MM.1S (cell line): Measurements from ENCODE around the gene CPNE2.

Experiments
- EZH2 ChIP-seq: fragments of 300-600 bp; sonication (generic); optimal IDR thresholded peaks from 2 replicates; pipeline ENCODE3; 2017; ENCODE audit warnings: low read depth, mild to moderate bottlenecking, antibody characterized with exemption, low read length, mixed read lengths
- EZH2phosphoT487 ChIP-seq: fragments of 300-600 bp; sonication (generic); IDR thresholded peaks from 2 replicates; pipeline ENCODE4 v1.6.1; 2018; ENCODE audit warnings: antibody characterized with exemption, low read length
- TF ChIP-seq, protein P1 (sequence below): fragments of 300-600 bp; sonication (generic); IDR thresholded peaks from 2 replicates; pipeline ENCODE4 v1.5.1; 2016; ENCODE audit warnings: antibody characterized with exemption, low read length, mixed read lengths

DNA sequence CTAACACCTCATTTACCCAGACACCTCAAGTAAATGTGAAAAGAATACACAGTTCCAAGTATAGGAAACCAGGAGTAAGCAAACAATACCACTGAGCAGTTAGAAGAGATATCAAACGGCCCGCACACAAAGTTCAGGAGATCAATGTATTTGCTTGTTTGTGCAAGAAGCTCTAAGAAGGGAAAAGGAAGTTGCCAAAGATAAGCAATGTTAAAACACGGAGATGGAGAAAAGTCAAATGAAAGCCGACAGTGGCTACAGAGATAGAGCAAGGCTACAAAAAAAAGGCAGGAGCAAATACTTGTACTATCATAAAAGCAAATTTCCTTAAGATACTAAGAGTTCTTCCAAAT is 63.9 kb downstream of the CPNE2 start:
- TF ChIP-seq, protein P1, sequence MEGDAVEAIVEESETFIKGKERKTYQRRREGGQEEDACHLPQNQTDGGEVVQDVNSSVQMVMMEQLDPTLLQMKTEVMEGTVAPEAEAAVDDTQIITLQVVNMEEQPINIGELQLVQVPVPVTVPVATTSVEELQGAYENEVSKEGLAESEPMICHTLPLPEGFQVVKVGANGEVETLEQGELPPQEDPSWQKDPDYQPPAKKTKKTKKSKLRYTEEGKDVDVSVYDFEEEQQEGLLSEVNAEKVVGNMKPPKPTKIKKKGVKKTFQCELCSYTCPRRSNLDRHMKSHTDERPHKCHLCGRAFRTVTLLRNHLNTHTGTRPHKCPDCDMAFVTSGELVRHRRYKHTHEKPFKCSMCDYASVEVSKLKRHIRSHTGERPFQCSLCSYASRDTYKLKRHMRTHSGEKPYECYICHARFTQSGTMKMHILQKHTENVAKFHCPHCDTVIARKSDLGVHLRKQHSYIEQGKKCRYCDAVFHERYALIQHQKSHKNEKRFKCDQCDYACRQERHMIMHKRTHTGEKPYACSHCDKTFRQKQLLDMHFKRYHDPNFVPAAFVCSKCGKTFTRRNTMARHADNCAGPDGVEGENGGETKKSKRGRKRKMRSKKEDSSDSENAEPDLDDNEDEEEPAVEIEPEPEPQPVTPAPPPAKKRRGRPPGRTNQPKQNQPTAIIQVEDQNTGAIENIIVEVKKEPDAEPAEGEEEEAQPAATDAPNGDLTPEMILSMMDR: no peak
- no peak for TF ChIP-seq EZH2
- TF ChIP-seq EZH2phosphoT487: no peak
